ENCODE measurements around the gene FBXO10. TPM values are rescaled to one million over a fixed set of nuclear protein-coding genes. Genes with fewer than 3 reads are reported as not detected.

FBXO10 gene
- total and polyA plus RNA-seq, 2 donors (not counting 1 experiment from before 2014, with no cell fraction given) = 7.6 to 12.2 TPM

GRCh38 chr9:37571282-37571681 lies 4.9 kb downstream of the FBXO10 start:
- no peaks in the 10 kb centered on the region for H3K36me3 ChIP-seq (ENCODE audit: control insufficient read depth, insufficient read depth, low read length)
- no peaks in the 10 kb centered on the region for H3K9me3 ChIP-seq (ENCODE audit: control insufficient read depth, insufficient read depth, low read depth, low read length)
- H3K79me2 ChIP-seq (ENCODE audit: control insufficient read depth, insufficient read depth, low read length) = peaks cover 2% of the 10 kb centered on the region
- no peak for DNase-seq (ENCODE audit: low read depth in 2 of 2)
- no peak overlapping the region for H3K4me3 ChIP-seq (replicated peaks in 1 of 4; ENCODE audit: control extremely low read depth in 1 of 4, insufficient read depth in 1 of 4, low read depth in 3 of 4, low read length in 4 of 4)
- H3K4me2 ChIP-seq (ENCODE audit: extremely low read depth, insufficient read depth, low read length) = no peak overlapping the region
- peaks cover 3% of the 10 kb centered on the region for H3K4me1 ChIP-seq (ENCODE audit: control insufficient read depth, extremely low read depth, insufficient read depth, low read length)
- TF ChIP-seq CTCF (conservative IDR thresholded peaks at IDR 0.05 in 1 of 2, IDR thresholded peaks at IDR 0.05 in 1 of 2; ENCODE audit: low read depth in 1 of 2, low read length in 2 of 2) = no peak
- TF ChIP-seq EZH2 (IDR thresholded peaks at IDR 0.05; ENCODE audit: low read length, missing control alignments) = no peak
- no peak overlapping the region for H3K9ac ChIP-seq (ENCODE audit: insufficient read depth, low read length)
- no peak overlapping the region for H3K27ac ChIP-seq (ENCODE audit: insufficient read depth, low read length)
- no peaks in the 10 kb centered on the region for H4K20me1 ChIP-seq (ENCODE audit: control insufficient read depth, extremely low read depth, insufficient read depth, low read length)
- no peaks in the 10 kb centered on the region for H3K27me3 ChIP-seq (ENCODE audit: control insufficient read depth, insufficient read depth, low read length)
- no peak overlapping the region for H2AFZ ChIP-seq (ENCODE audit: low read length)

GRCh38 chr9:37566716-37567115 lies 9.5 kb downstream of the FBXO10 start:
- Histone ChIP-seq H3K36me3 (ENCODE audit: control insufficient read depth, insufficient read depth, low read length) (no peaks in the 10 kb centered on the region), H3K9me3 (ENCODE audit: control insufficient read depth, insufficient read depth, low read depth, low read length) (no peaks in the 10 kb centered on the region), H3K79me2 (ENCODE audit: control insufficient read depth, insufficient read depth, low read length) (no peaks in the 10 kb centered on the region), H3K9ac (ENCODE audit: insufficient read depth, low read length) (no peak overlapping the region), H3K4me1 (ENCODE audit: control insufficient read depth, extremely low read depth, insufficient read depth, low read length) (no peaks in the 10 kb centered on the region), H3K4me2 (ENCODE audit: extremely low read depth, insufficient read depth, low read length) (no peak overlapping the region), H3K27me3 (ENCODE audit: control insufficient read depth, insufficient read depth, low read length) (no peaks in the 10 kb centered on the region), H2AFZ (ENCODE audit: low read length) (no peak overlapping the region), H4K20me1 (ENCODE audit: control insufficient read depth, extremely low read depth, insufficient read depth, low read length) (no peaks in the 10 kb centered on the region), H3K4me3 (replicated peaks in 1 of 4; ENCODE audit: control extremely low read depth in 1 of 4, insufficient read depth in 1 of 4, low read depth in 3 of 4, low read length in 4 of 4) (no peak overlapping the region), H3K27ac (ENCODE audit: insufficient read depth, low read length) (no peak overlapping the region)
- TF ChIP-seq CTCF (conservative IDR thresholded peaks at IDR 0.05 in 1 of 2, IDR thresholded peaks at IDR 0.05 in 1 of 2; ENCODE audit: low read depth in 1 of 2, low read length in 2 of 2) = no peak
- TF ChIP-seq EZH2 (IDR thresholded peaks at IDR 0.05; ENCODE audit: low read length, missing control alignments) = no peak
- DNase-seq (ENCODE audit: low read depth in 2 of 2) = no peak

- no peaks in the 10 kb centered on the region for H3K36me3 ChIP-seq (ENCODE audit: control insufficient read depth, insufficient read depth, low read length)
- no peaks in the 10 kb centered on the region for H4K20me1 ChIP-seq (ENCODE audit: control insufficient read depth, extremely low read depth, insufficient read depth, low read length)
- no peaks in the 10 kb centered on the region for H3K27me3 ChIP-seq (ENCODE audit: control insufficient read depth, insufficient read depth, low read length)
- no peak overlapping the region for H3K9ac ChIP-seq (ENCODE audit: insufficient read depth, low read length)
- H3K9me3 ChIP-seq (ENCODE audit: control insufficient read depth, insufficient read depth, low read depth, low read length) = no peaks in the 10 kb centered on the region
- H3K27ac ChIP-seq (ENCODE audit: insufficient read depth, low read length) = no peak overlapping the region
- no peak overlapping the region for H3K4me3 ChIP-seq (replicated peaks in 1 of 4; ENCODE audit: control extremely low read depth in 1 of 4, insufficient read depth in 1 of 4, low read depth in 3 of 4, low read length in 4 of 4)
- DNase-seq (ENCODE audit: low read depth in 2 of 2) = no peak
- H2AFZ ChIP-seq (ENCODE audit: low read length) = no peak overlapping the region
- no peak overlapping the region for H3K4me2 ChIP-seq (ENCODE audit: extremely low read depth, insufficient read depth, low read length)
- TF ChIP-seq CTCF (conservative IDR thresholded peaks at IDR 0.05 in 1 of 2, IDR thresholded peaks at IDR 0.05 in 1 of 2; ENCODE audit: low read depth in 1 of 2, low read length in 2 of 2) (no peak), EZH2 (IDR thresholded peaks at IDR 0.05; ENCODE audit: low read length, missing control alignments) (no peak)
- H3K4me1 ChIP-seq (ENCODE audit: control insufficient read depth, extremely low read depth, insufficient read depth, low read length) = no peaks in the 10 kb centered on the region
- H3K79me2 ChIP-seq (ENCODE audit: control insufficient read depth, insufficient read depth, low read length) = no peaks in the 10 kb centered on the region
Measured at GRCh38 chr9:37565661-37566618, 10.2 kb downstream of the FBXO10 start.

All from fibroblast of lung (primary cell).